Hematopoietic multipotent progenitor cell treated with erythropoietin and hydrocortisone succinate and interleukin-3 and kit ligand, for 17 days (in vitro differentiated cells): ENCODE measurements around the gene TIGD1.

Experiments
- DNase-seq: peaks from one replicate; pipeline ENCODE4 v3.0.0-alpha.2; 2015; ENCODE audit warnings: low spot score

The TIGD1 gene

DNA sequence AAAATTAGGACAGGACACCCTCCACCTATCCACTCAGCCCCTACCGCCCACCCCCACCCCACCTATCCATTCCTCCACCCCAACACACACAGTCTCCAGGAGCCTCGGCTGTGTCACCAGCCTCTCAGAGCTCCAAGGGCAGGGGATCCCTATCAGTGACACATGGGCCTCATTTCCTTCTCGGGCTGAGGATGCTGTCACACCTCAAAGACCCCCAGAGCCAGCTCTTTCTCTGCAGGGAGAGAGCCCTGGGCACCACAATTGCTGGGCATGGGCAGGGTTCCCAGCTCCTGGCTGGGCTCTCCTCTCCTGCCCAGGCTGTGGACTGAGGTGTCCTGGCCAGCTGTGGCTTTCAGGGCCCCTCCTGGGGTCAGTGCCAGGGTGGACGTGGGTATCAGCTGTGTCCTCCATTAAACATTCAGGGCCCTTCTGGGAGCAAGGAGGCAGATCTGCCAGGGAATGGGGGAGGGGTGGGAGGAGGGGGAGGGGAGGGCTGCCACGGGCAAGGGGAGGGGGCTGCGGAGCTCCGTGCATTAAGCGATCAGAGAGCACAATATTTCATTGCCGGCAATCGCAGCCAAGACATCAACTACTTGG lies 48.5 kb downstream of the TIGD1 start:
- DNase-seq, result no peak

DNA sequence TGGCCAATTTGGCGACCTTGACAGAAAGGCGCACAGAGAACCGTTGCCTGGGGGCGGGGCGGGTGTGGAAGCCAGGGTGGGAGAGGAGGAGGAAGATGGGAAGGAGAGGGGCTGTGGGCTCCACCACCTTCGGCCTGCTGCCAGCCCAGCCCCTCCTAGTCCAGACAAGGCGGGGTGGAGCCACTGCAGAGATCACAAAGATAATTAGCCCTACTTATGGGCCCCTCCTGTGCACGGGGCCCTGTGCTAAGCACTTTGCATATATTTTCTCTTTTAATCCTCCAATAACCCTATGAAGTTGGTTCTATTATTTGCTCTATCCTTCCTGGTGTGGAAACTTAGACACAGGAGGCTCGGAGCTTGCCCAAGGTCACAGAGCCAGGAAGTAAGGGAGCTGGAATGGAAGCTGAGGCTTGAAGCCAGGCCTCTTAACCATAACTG lies 49.0 kb downstream of the TIGD1 start:
- DNase-seq, result no peak

DNA sequence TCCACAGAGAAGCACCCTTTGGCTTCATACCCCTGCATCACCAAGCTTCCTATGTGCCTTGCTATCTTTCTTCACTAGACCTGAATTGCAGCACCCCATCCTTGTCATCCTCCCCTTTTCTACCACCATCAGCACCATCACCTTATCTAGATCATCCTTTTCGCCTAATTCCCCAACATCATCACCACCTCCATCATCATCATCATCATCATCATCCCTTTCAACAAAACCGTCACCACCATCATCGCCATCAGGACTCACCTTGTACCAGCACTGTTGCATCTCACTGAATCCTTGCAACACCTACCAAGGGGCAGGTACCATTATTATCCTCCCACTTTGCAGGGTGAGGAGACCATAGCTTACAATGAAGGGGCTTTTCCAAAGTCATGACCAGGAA lies 51.9 kb downstream of the TIGD1 start:
- DNase-seq, result no peak
